Aorta (tissue), 5 donors: Measurements from ENCODE around the gene SOAT2. TPM values are rescaled to one million over a fixed set of nuclear protein-coding genes. Genes with fewer than 3 reads are reported as not detected.
A peak's percentile ranks its signal among the peaks of the same experiment; 100 is the strongest.

ENCODE experiments used
- ATAC-seq: fragments of 200-7000 bp; cut with Tn5 transposase; one replicate; pipeline ENCODE4 v1.9.1; 2022; ENCODE audit warnings: moderate library complexity; ENCODE audit not compliant: low FRiP score
- DNase-seq, 2 donors: peaks; one replicate each; pipeline ENCODE4 v3.0.0-alpha.2; 2020
- H3K27ac ChIP-seq, 2 donors: one replicate each; pipeline ENCODE4 v1.5.1; 2013; ENCODE audit warnings: low read length in 2 of 2, mild to moderate bottlenecking in 2 of 2, moderate library complexity in 2 of 2, control low read depth in 1 of 2, inconsistent platforms in 1 of 2, low read depth in 1 of 2
- H3K27me3 ChIP-seq, 2 donors: one replicate each; pipeline ENCODE4 v1.6.1; 2013; ENCODE audit warnings: control low read depth in 1 of 2, low read length in 1 of 2, mild to moderate bottlenecking in 1 of 2, moderate library complexity in 1 of 2; ENCODE audit not compliant: insufficient read depth in 2 of 2, control insufficient read depth in 1 of 2
- H3K36me3 ChIP-seq, 2 donors: one replicate each; pipeline ENCODE4 v1.6.1; 2013; ENCODE audit warnings: control low read depth in 1 of 2, low read length in 1 of 2, mild to moderate bottlenecking in 1 of 2; ENCODE audit not compliant: insufficient read depth in 2 of 2, control insufficient read depth in 1 of 2
- H3K4me1 ChIP-seq, 2 donors: one replicate each; pipeline ENCODE4 v1.6.1; 2013; ENCODE audit warnings: low read length in 2 of 2, control low read depth in 1 of 2, mild to moderate bottlenecking in 1 of 2, moderate library complexity in 1 of 2; ENCODE audit not compliant: insufficient read depth in 2 of 2, control insufficient read depth in 1 of 2
- H3K4me3 ChIP-seq, 2 donors: one replicate each; pipeline ENCODE4 v1.5.1; 2013; ENCODE audit warnings: low read length in 2 of 2, control low read depth in 1 of 2, mild to moderate bottlenecking in 1 of 2
- H3K9me3 ChIP-seq: one replicate; pipeline ENCODE4 v1.6.1; 2013; ENCODE audit warnings: mild to moderate bottlenecking, low read length; ENCODE audit not compliant: control insufficient read depth
- WGBS, 2 donors: extraction: QIAGEN DNeasy Blood & Tissue Kit; methylation state at CpG; one replicate each; pipeline ENCODE4 v1.1.7; 2013; 5-methylcytosine and 5-hydroxymethylcytosine counted together
- intact Hi-C, 2 donors: fragments of 100-400 bp; cut with DNase I; formaldehyde crosslinking; loops; one replicate each; pipeline versions ENCODE4 v1.14.2 to v1.15.0; 2022
- polyA plus RNA-seq, 2 donors: library from polyadenylated mRNA; stranded (reverse); fragments of 200-250 nt; gene quantifications; one replicate each; pipeline ENCODE4 v1.2.3, GENCODE V29; 2013
- total RNA-seq, 2 donors: library from RNA; stranded (reverse); fragmentation: NEBNext Ultra II Directional; extraction: Animal tissue kit (Norgen Biotek cat#: 25700); gene quantifications; one replicate each; pipeline ENCODE4 v1.2.1, GENCODE V29; 2021
- donor health status: healthy with polysubstance abuse.
- donor health status: Bipolar disorder and iron deficiency.
- donor health status: DM: no; HTN: no; CAD: no.
- donor health status: DM: no; HTN: no; CAD: no.
- donor health status: DM: yes; HTN: yes; CAD: no.

The SOAT2 gene
- total and polyA plus RNA-seq, 4 donors: 0.63 to 3.4 (median 1.4) TPM

DNA sequence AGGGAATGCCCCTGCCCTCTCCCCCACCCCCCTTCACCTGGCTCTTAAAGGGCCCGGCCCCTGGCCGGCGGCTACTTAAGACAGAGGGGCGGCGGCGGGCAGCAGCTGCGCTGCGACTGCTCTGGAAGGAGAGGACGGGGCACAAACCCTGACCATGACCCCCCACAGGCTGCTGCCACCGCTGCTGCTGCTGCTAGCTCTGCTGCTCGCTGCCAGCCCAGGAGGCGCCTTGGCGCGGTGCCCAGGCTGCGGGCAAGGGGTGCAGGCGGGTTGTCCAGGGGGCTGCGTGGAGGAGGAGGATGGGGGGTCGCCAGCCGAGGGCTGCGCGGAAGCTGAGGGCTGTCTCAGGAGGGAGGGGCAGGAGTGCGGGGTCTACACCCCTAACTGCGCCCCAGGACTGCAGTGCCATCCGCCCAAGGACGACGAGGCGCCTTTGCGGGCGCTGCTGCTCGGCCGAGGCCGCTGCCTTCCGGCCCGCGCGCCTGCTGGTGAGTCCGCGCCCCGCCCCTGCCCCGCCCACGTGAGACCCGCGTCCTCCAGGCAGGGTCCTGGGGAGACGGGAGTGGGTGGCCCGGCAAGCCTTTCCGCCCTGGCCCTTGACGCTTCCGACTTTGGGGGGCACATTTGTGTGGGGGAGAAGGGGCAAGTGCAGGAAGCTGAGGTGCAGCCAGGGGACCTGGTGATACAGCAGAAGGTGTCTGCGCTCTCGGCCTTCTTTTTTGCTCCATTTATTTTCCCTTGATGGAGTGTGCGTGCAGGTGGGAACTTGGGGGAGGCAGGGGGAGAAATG is 5.5 kb upstream of the SOAT2 start, which contains the start of gene IGFBP6:
IGFBP6 (plus strand) TSS at position 104 of the 790 bp plus-strand sequence; CDS start at position 155, 51 bp downstream.
- DNase-seq: peak; percentile 83 to 91

DNA sequence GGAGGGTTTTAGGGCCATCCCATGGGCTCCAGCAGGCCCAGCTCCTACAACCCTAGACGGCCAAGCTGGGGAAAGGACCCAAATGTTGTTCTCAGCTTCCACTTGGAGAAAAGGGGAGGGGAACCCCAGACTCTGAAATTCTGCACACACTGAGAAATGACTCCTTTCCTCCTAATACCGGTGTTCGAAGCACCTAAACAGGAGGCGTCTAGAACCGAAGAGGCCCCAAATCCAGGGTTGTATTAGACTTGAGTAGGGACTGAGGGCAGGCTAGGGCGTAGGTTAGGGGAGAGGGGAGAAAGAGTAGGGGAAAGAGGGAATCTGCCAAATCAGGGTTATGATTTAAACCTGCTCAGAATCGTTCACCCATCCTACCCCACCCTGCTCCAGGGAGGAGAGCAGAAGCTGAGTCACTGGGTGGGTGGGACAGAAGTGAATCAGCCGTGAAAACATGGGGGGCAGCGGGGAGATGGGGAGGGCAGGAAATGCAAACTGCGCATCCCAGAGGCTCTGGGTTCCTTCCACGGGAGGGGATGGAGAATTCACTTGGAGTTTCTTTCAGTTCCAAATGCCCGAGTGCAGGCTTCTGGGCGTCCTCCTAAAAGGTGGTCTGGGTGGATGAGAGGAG is 4.8 kb upstream of the SOAT2 start:
- no peaks in the 10 kb centered on the region for H3K9me3 ChIP-seq
- H3K36me3 ChIP-seq: no peaks in the 10 kb centered on the region
- ATAC-seq (peak; percentile 72), DNase-seq (peak; percentile 78 to 87)
- peak overlapping the region; percentile 60 to 97 for H3K27ac ChIP-seq
- H3K27me3 ChIP-seq: no peaks in the 10 kb centered on the region
- peak overlapping the region; percentile 55 to 87 for H3K4me3 ChIP-seq
- H3K4me1 ChIP-seq: no peaks in the 10 kb centered on the region
- 23 to 24% methylated on average over 13 of the region's 13 CpGs for WGBS, 2 donors
- intact Hi-C loops: loop anchor here in 1 of 2 donors (2.0 kb wide), 1 partner anchor 20 kb away; the partner anchor contains the start of gene SPRYD3

More for the DNA sequence above, 5.5 kb upstream of the SOAT2 start, which contains the start of gene IGFBP6:
- intact Hi-C loops: loop anchor here in 1 of 2 donors (2.0 kb wide), 2 partner anchors 19 to 31 kb away; partner anchors contain the start of gene SPRYD3
- Histone ChIP-seq H3K27me3 (no peaks in the 10 kb centered on the region), H3K9me3 (no peaks in the 10 kb centered on the region), H3K36me3 (no peaks in the 10 kb centered on the region), H3K27ac (peak within 1 kb of the TSS; percentile 60 to 97), H3K4me1 (no peaks in the 10 kb centered on the region), H3K4me3 (peak within 1 kb of the TSS; percentile 55 to 87)
- peak; percentile 82 for ATAC-seq
- 1% methylated on average over 28 to 51 of the region's 51 CpGs for WGBS, 2 donors

DNA sequence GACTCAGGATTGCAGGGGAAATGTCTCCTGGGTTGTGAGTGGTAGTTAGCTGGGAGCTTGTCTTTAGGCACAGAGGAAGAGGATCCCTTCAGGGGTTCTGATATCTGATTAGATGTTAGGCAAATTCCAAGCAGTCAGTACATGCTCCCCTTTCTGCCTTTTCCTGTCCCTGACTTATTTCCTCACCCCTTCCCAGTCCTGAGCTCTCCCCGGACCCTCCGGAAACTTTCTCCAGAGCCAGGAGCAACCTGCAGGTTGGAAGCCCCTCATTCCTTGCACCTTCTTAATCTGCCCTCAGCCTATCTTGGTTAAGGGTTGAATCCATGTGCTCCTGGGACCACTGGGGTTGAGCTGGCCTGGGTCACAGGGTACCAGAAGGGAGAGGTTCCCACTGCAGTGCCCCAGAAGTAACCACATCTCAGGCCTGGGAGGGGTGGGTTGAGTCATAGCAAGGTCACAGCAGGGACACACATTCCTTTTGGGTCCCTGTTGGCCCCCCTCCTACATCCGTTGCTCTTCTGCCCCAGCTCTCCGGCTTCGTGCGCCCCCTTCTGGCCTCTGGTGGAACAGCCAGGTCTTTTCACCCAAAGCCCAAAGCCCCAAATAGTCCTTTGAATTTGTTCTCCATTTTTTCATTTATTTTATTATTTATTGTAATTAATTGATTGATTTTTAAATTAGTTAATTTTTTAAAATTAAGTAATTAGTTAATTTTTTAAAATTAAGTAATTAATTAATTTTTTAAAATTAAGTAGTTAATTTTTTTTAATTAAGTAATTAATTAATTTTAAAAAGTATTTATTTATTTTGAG is 4.0 kb upstream of the SOAT2 start:
- H3K27me3 ChIP-seq: no peaks in the 10 kb centered on the region
- peak overlapping the region; percentile 60 to 78 for H3K27ac ChIP-seq
- WGBS, 2 donors: 16 to 19% methylated on average over 6 of the region's 6 CpGs
- no peaks in the 10 kb centered on the region for H3K36me3 ChIP-seq
- no peak overlapping the region for H3K4me3 ChIP-seq
- intact Hi-C loops: loop anchor here in 1 of 2 donors (2.0 kb wide), 1 partner anchor 20 kb away; the partner anchor contains the start of gene SPRYD3
- no peaks in the 10 kb centered on the region for H3K9me3 ChIP-seq
- DNase-seq: peak; percentile 94 to 98
- peak; percentile 89 for ATAC-seq
- no peaks in the 10 kb centered on the region for H3K4me1 ChIP-seq

DNA sequence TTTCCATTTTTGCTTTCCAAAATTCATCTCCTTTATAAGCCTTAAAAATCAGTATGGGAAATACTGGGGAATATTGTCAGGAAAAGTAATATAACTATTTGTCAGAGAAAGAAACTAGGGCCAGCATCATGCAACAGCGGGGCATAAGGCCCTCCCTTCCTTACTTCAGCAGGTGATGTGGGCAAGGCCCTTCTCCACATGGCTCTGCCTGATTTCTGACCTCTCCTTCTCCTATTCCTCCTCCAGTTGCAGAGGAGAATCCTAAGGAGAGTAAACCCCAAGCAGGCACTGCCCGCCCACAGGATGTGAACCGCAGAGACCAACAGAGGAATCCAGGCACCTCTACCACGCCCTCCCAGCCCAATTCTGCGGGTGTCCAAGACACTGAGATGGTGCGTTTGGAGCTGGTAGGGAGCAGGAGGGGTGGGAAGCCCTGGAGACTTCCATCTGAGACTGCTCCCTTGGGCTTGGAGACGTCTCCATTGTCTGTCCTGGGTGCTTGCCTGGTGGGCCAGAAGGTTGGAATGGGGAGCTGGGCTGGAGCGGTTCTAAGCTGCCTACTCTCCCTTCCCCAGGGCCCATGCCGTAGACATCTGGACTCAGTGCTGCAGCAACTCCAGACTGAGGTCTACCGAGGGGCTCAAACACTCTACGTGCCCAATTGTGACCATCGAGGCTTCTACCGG is 2.7 kb upstream of the SOAT2 start:
- Histone ChIP-seq H3K4me1 (no peaks in the 10 kb centered on the region), H3K4me3 (no peak overlapping the region)

DNA sequence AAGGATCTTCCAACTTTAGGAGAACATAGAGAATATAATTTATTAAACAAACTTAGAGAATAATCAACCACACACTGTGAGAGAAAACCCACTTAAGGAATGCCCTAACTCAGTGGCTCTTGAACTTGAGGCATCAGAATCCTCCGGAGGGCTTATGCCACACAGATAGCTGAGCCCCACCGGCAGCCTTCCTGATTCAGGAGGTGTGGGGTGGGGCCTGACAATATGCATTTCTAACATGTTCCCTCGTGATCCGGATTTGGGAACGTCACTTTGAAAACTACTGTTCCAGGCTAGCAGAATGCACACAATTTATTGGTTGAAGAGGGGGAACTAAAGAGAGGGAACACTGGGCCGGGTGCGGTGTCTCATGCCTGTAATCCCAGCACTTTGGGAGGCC is 2.0 kb upstream of the SOAT2 start:
- Histone ChIP-seq H3K9me3 (no peaks in the 10 kb centered on the region), H3K27ac (no peak overlapping the region), H3K36me3 (no peaks in the 10 kb centered on the region), H3K4me1 (no peaks in the 10 kb centered on the region), H3K27me3 (no peaks in the 10 kb centered on the region), H3K4me3 (no peak overlapping the region)
- 85 to 92% methylated on average over 7 of the region's 7 CpGs for WGBS, 2 donors
- ATAC-seq (no peak), DNase-seq (peak in 1 of 2 donors; percentile 54)
- intact Hi-C loops: loop anchor here in 1 of 2 donors (5.0 kb wide), 1 partner anchor 34 kb away; no protein-coding TSS in a partner anchor

More for the DNA sequence above, 2.7 kb upstream of the SOAT2 start:
- peak in 1 of 2 donors; percentile 64 for DNase-seq
- intact Hi-C loops: loop anchor here in 1 of 2 donors (5.0 kb wide), 1 partner anchor 33 kb away; no protein-coding TSS in a partner anchor
- Histone ChIP-seq H3K36me3 (no peaks in the 10 kb centered on the region), H3K9me3 (no peaks in the 10 kb centered on the region), H3K27ac (no peak overlapping the region), H3K27me3 (no peaks in the 10 kb centered on the region)
- 90 to 95% methylated on average over 13 of the region's 13 CpGs for WGBS, 2 donors
- no peak for ATAC-seq

DNA sequence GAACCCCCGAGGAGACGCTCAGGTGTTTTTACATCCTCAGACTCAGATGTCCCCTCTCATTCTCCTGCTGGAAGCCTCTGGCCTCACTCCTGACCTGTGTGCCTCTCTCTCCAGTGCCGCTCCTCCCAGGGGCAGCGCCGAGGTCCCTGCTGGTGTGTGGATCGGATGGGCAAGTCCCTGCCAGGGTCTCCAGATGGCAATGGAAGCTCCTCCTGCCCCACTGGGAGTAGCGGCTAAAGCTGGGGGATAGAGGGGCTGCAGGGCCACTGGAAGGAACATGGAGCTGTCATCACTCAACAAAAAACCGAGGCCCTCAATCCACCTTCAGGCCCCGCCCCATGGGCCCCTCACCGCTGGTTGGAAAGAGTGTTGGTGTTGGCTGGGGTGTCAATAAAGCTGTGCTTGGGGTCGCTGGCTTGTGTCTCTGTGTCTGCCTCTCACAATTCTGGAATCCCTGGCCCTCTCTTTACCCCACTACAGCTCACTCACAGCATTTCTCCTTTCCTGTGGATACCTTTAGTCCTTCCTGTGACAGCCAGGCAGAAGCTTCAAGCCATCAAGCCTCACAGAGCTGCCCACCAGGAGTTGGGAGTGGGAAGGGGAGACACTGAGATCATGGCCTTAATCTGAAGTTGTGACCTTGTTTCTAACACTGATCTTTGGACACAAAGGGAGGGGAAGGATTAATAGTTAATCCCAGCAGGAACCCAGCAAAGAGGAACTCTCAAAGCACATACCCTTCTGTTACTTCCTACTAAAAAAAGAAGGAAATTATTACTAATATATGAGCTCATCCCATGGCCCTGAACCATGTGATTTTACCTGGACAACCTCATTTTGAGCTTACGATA is 1.1 kb upstream of the SOAT2 start:
- H3K27ac ChIP-seq: no peak overlapping the region
- DNase-seq (peak in 1 of 2 donors; percentile 75), ATAC-seq (no peak)
- peaks cover 0 to 3% of the 10 kb centered on the region in 2 donors for H3K4me1 ChIP-seq
- no peak overlapping the region for H3K4me3 ChIP-seq
- intact Hi-C loops: loop anchor here in 1 of 2 donors (5.0 kb wide), 1 partner anchor 35 kb away; no protein-coding TSS in a partner anchor
- H3K36me3 ChIP-seq: no peaks in the 10 kb centered on the region
- WGBS, 2 donors: 86 to 87% methylated on average over 11 to 12 of the region's 12 CpGs
- no peaks in the 10 kb centered on the region for H3K9me3 ChIP-seq
- H3K27me3 ChIP-seq: no peaks in the 10 kb centered on the region

DNA sequence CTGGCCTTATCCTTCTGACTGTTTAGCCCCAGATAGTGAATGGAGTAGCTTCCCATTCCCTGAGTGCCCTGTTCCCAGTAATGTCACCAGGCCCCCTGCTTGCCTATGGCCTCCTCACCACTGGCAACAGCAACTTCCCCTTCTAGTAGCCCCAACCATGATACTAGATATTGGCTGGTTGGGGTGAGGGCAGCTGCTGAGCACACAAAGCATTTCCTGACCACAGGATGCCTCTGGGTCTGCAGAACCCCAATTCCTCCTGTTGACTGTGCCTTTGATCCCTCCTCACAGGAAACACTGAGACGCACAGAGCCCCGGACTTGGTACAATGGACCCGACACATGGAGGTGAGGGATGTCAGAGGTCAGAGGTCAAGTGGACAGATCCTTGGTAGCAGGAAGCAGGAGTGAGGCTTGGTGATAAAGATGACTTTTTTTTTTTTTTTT is 597 bp downstream of the SOAT2 start:
- no peak overlapping the region for H3K27ac ChIP-seq

More for the DNA sequence above, 597 bp downstream of the SOAT2 start:
- H3K27me3 ChIP-seq: no peaks in the 10 kb centered on the region
- ATAC-seq: no peak
- peak in 1 of 2 donors; percentile 25 for DNase-seq
- no peaks in the 10 kb centered on the region for H3K9me3 ChIP-seq
- WGBS, 2 donors: 74 to 80% methylated on average over 3 of the region's 3 CpGs
- no peak overlapping the region for H3K4me3 ChIP-seq
- no peaks in the 10 kb centered on the region for H3K36me3 ChIP-seq
- intact Hi-C loops: loop anchor here in 1 of 2 donors (5.0 kb wide), 1 partner anchor 37 kb away; no protein-coding TSS in a partner anchor
- peaks cover 0 to 4% of the 10 kb centered on the region in 2 donors for H3K4me1 ChIP-seq
